DND-41 (cell line): Measurements from ENCODE around the gene SLC8A3.

Source experiments
- ATAC-seq: fragments of 200-7000 bp; cut with Tn5 transposase; 3 replicates; pipeline ENCODE4 v1.9.1; 2021; ENCODE audit warnings: low read depth; ENCODE audit not compliant: insufficient read depth
- DNase-seq: peaks from one replicate; pipeline ENCODE4 v3.0.0-alpha.2; 2020
- H2AFZ ChIP-seq: 2 replicates; pipeline ENCODE4 v1.6.0; 2012; ENCODE audit warnings: low read depth, low read length
- H3K27ac ChIP-seq: 2 replicates; pipeline ENCODE4 v1.5.1; 2012; ENCODE audit warnings: low read length, inconsistent platforms
- H3K27me3 ChIP-seq: fragments of 200-600 bp; sonication (generic); 2 replicates; pipeline ENCODE4 v1.6.0; 2012; ENCODE audit warnings: low read length, mild to moderate bottlenecking, inconsistent platforms; ENCODE audit not compliant: insufficient read depth, poor library complexity
- H3K36me3 ChIP-seq: 2 replicates; pipeline ENCODE4 v1.5.1; 2012; ENCODE audit warnings: low read length, inconsistent platforms; ENCODE audit not compliant: insufficient read depth
- H3K4me1 ChIP-seq: 2 replicates; pipeline ENCODE4 v1.5.1; 2012; ENCODE audit warnings: mild to moderate bottlenecking, low read length; ENCODE audit not compliant: insufficient read depth
- H3K4me2 ChIP-seq: 2 replicates; pipeline ENCODE4 v1.6.0; 2012; ENCODE audit warnings: mild to moderate bottlenecking, moderate library complexity, low read length, inconsistent platforms; ENCODE audit not compliant: insufficient read depth
- H3K4me3 ChIP-seq, 2 experiments: fragments of 200-600 bp in 1 of 2; shearing (Covaris generic) in 1 of 2; 2 replicates each; pipeline ENCODE4 v1.5.1; 2012 to 2016; ENCODE audit warnings: inconsistent platforms in 2 of 2, low read length in 2 of 2, mild to moderate bottlenecking in 2 of 2, low read depth in 1 of 2, moderate library complexity in 1 of 2
- H3K79me2 ChIP-seq: 2 replicates; pipeline ENCODE4 v1.6.0; 2012; ENCODE audit warnings: low read length, inconsistent platforms; ENCODE audit not compliant: insufficient read depth
- H3K9ac ChIP-seq: 2 replicates; pipeline ENCODE4 v1.6.0; 2012; ENCODE audit warnings: low read depth, mild to moderate bottlenecking, inconsistent platforms, low read length, moderate library complexity
- H3K9me3 ChIP-seq: 2 replicates; pipeline ENCODE4 v1.5.1; 2012; ENCODE audit warnings: low read length, moderate library complexity, mild to moderate bottlenecking, inconsistent platforms; ENCODE audit not compliant: insufficient read depth, severe bottlenecking
- H4K20me1 ChIP-seq: 2 replicates; pipeline ENCODE4 v1.6.0; 2012; ENCODE audit warnings: low read length; ENCODE audit not compliant: insufficient read depth
- EZH2 ChIP-seq: IDR thresholded peaks from 3 replicates; pipeline ENCODE4 v1.6.1; 2012; ENCODE audit warnings: borderline replicate concordance, low read depth, mild to moderate bottlenecking, moderate library complexity, low read length, inconsistent platforms; ENCODE audit not compliant: severe bottlenecking
- TF ChIP-seq, protein P1 (sequence below): IDR thresholded peaks from 2 replicates; pipeline ENCODE4 v1.5.1; 2012; ENCODE audit warnings: borderline replicate concordance, low read length, moderate library complexity, mild to moderate bottlenecking; ENCODE audit not compliant: poor library complexity, severe bottlenecking; ENCODE audit errors: extremely low read depth

The SLC8A3 gene

DNA sequence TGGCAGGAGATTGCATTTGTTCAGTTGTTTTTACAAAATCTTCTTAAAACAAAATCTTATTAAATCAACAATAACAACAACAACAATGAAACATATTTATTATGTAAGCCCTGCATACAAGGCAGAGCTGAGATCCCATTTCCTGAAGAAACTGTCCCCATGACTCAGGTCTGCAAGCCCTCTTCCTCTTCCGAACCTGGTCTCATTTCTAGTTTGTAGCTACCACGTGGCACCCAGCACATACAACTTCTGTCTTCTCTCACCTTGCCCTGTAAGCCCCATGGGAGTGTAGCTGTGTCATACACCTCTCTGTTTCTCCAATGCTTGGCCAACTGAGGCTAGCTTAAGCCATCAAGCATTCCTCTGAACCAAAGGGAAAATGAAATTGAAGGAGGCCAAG is 106.4 kb downstream of the SLC8A3 start:
- Histone ChIP-seq H3K9ac (no peak overlapping the region), H3K36me3 (no peaks in the 10 kb centered on the region)
- DNase-seq, result no peak

DNA sequence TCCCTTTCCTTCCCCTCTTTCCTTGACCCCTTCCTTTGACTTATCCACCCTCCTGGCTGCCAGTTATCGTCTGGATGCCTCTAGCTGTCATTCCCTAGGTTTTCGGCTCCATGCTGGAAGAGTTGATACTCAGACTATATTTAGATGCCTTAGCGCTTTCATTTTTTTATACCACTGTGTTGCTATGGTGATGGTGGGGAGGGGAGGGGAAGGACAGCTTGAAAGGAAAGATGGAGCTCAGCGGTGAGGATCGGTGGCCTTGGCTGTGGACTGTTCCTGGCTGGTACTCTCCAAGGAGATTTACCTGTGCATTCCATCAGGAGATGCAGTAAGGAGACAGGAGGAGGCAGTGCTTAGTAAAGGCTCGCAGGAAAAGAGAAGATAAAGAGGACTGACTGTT is 108.7 kb downstream of the SLC8A3 start:
- Histone ChIP-seq H3K27ac (no peak overlapping the region), H3K9me3 (no peaks in the 10 kb centered on the region), H4K20me1 (no peaks in the 10 kb centered on the region), H3K4me1 (no peaks in the 10 kb centered on the region), H3K36me3 (no peaks in the 10 kb centered on the region), H2AFZ (no peak overlapping the region), H3K4me2 (no peak overlapping the region), H3K9ac (no peak overlapping the region), H3K4me3 (no peak overlapping the region), H3K79me2 (no peaks in the 10 kb centered on the region), H3K27me3 (peaks cover 13% of the 10 kb centered on the region)
- DNase-seq (no peak), ATAC-seq (no peak)
- TF ChIP-seq, protein P1, sequence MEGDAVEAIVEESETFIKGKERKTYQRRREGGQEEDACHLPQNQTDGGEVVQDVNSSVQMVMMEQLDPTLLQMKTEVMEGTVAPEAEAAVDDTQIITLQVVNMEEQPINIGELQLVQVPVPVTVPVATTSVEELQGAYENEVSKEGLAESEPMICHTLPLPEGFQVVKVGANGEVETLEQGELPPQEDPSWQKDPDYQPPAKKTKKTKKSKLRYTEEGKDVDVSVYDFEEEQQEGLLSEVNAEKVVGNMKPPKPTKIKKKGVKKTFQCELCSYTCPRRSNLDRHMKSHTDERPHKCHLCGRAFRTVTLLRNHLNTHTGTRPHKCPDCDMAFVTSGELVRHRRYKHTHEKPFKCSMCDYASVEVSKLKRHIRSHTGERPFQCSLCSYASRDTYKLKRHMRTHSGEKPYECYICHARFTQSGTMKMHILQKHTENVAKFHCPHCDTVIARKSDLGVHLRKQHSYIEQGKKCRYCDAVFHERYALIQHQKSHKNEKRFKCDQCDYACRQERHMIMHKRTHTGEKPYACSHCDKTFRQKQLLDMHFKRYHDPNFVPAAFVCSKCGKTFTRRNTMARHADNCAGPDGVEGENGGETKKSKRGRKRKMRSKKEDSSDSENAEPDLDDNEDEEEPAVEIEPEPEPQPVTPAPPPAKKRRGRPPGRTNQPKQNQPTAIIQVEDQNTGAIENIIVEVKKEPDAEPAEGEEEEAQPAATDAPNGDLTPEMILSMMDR, result no peak
- no peak for TF ChIP-seq EZH2

More for the DNA sequence above, 106.4 kb downstream of the SLC8A3 start:
- Histone ChIP-seq H3K4me2 (no peak overlapping the region), H2AFZ (no peak overlapping the region), H3K27ac (no peak overlapping the region), H3K27me3 (peaks cover 15% of the 10 kb centered on the region), H3K9me3 (no peaks in the 10 kb centered on the region), H4K20me1 (no peaks in the 10 kb centered on the region), H3K4me1 (no peaks in the 10 kb centered on the region), H3K4me3 (no peak overlapping the region), H3K79me2 (no peaks in the 10 kb centered on the region)
- no peak for TF ChIP-seq EZH2
- TF ChIP-seq, protein P1, result no peak
- no peak for ATAC-seq

DNA sequence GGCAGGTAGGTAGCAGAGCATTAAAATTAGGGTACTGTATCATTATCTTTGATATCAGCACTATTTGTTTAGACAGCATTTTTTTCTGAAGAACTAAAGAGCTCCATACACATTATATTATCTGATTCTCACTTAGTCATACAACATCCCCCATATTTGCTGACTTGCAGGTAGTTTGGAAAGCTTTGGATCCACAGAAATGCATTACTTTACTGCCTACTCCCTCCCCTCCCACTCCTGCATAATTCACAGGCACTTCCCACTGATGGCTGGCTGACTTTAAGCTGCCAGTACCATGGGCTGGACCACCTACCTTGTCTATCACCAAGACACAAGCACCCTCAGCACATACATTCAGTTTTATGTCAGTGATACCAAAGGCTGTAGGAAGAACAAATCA is 110.4 kb downstream of the SLC8A3 start:
- no peak for TF ChIP-seq EZH2
- TF ChIP-seq, protein P1, result no peak
- H3K4me3 ChIP-seq, result no peak overlapping the region
- no peak for ATAC-seq

DNA sequence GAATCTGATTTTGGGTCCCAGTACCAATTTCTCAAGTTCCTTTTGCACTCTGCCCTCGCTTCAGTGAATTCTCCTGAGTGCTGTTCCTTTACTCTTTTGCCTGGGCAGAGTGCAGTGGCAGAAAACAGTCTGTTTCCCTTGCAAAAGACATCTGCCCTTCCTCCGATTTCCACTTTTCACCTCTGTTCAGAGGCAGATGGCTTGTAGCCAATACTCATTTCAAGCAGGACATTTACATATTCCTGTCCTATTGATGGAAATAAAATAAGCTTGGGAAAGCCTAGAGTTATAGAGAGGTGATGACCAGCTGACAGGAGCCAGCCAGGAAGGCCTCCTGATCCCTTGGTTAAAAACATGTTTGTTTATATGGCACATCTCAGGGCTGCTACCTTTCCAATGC is 111.0 kb downstream of the SLC8A3 start:
- ATAC-seq, result no peak
- TF ChIP-seq, protein P1, result no peak
- no peak for TF ChIP-seq EZH2
- H3K9ac ChIP-seq, result no peak overlapping the region

More for the DNA sequence above, 110.4 kb downstream of the SLC8A3 start:
- Histone ChIP-seq H3K27ac (no peak overlapping the region), H3K9ac (no peak overlapping the region), H3K79me2 (no peaks in the 10 kb centered on the region), H3K36me3 (no peaks in the 10 kb centered on the region), H3K4me2 (no peak overlapping the region), H2AFZ (no peak overlapping the region), H3K4me1 (no peaks in the 10 kb centered on the region), H3K9me3 (no peaks in the 10 kb centered on the region), H3K27me3 (peaks cover 9% of the 10 kb centered on the region), H4K20me1 (no peaks in the 10 kb centered on the region)
- DNase-seq, result no peak

More for the DNA sequence above, 111.0 kb downstream of the SLC8A3 start:
- no peaks in the 10 kb centered on the region for H3K9me3 ChIP-seq
- no peaks in the 10 kb centered on the region for H4K20me1 ChIP-seq
- H2AFZ ChIP-seq, result no peak overlapping the region
- no peak overlapping the region for H3K4me2 ChIP-seq
- H3K27me3 ChIP-seq, result peaks cover 9% of the 10 kb centered on the region
- H3K36me3 ChIP-seq, result no peaks in the 10 kb centered on the region
- H3K4me1 ChIP-seq, result no peaks in the 10 kb centered on the region
- no peak for DNase-seq
- H3K27ac ChIP-seq, result no peak overlapping the region
- H3K79me2 ChIP-seq, result no peaks in the 10 kb centered on the region
- H3K4me3 ChIP-seq, result no peak overlapping the region
